ENCODE measurements around the gene JMJD7. TPM values are rescaled to one million over a fixed set of nuclear protein-coding genes. Genes with fewer than 3 reads are reported as not detected.

Gene JMJD7
- total and polyA plus RNA-seq, 12 donors = 4.0 to 20.6 (median 12.7) TPM

DNA sequence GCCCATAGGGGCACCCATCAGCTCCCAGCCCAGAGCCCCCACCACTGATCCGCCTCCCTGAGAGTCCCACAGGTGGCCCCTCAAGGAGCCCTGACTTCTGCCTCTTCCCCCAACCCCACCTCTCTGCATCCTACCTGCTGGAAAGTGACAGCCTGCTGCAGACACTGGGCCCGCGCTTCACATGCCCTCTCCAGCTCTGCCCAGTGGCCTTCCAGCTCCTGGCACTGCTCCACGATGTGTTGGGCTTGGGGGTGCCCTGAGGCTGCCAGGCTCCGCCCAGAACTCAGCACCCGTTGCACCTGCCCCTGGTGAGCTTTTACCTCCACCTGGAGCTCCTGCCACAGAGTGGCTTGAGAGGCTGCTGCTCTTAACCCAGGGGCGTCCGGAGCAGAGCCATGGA lies 45.8 kb downstream of the JMJD7 start:
- DNase-seq = no peak
- no peaks in the 10 kb centered on the region for H3K27me3 ChIP-seq
- intact Hi-C loops (cut with DNase I) = no loop called here
- no peaks in the 10 kb centered on the region for H3K36me3 ChIP-seq (replicated peaks in 1 of 2)
- H3K4me1 ChIP-seq (replicated peaks in 1 of 2) = peaks cover 4 to 8% of the 10 kb centered on the region in 2 donors
- H3K27ac ChIP-seq = no peak overlapping the region
- 84 to 100% (median 91%) methylated on average over 3 to 8 of the region's 8 CpGs for WGBS, 4 donors
- H3K4me3 ChIP-seq = no peak overlapping the region
- H3K9me3 ChIP-seq (replicated peaks in 1 of 3) = no peaks in the 10 kb centered on the region
- TF ChIP-seq, protein P1, sequence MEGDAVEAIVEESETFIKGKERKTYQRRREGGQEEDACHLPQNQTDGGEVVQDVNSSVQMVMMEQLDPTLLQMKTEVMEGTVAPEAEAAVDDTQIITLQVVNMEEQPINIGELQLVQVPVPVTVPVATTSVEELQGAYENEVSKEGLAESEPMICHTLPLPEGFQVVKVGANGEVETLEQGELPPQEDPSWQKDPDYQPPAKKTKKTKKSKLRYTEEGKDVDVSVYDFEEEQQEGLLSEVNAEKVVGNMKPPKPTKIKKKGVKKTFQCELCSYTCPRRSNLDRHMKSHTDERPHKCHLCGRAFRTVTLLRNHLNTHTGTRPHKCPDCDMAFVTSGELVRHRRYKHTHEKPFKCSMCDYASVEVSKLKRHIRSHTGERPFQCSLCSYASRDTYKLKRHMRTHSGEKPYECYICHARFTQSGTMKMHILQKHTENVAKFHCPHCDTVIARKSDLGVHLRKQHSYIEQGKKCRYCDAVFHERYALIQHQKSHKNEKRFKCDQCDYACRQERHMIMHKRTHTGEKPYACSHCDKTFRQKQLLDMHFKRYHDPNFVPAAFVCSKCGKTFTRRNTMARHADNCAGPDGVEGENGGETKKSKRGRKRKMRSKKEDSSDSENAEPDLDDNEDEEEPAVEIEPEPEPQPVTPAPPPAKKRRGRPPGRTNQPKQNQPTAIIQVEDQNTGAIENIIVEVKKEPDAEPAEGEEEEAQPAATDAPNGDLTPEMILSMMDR (IDR thresholded peaks at IDR 0.05) = no peak
- TF ChIP-seq POLR2A (IDR thresholded peaks at IDR 0.05) = no peak

DNA sequence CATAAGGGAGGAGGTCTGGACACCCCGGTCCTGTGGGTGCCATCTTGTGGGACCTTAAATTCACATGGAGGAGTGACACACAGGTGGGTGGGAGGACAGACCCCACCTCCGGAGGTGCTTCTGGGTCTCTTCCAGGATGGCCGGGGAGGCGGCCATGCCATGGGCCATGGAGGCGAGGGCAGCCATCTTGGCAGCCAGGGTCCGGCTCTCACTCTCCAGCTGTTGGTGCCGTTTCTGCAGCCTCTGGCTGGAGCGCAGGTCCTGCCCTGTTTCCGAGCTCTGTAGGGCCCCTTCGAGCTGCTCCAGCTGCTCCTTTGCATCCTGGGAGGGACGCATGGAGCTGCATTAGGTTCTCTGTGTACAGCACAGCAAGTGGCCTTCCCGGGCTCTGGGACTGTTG lies 46.8 kb downstream of the JMJD7 start:
- TF ChIP-seq, protein P1 (IDR thresholded peaks at IDR 0.05) = no peak
- TF ChIP-seq POLR2A (IDR thresholded peaks at IDR 0.05) = no peak
- Histone ChIP-seq H3K9me3 (replicated peaks in 1 of 3) (no peaks in the 10 kb centered on the region), H3K27ac (no peak overlapping the region), H3K27me3 (no peaks in the 10 kb centered on the region), H3K4me1 (replicated peaks in 1 of 2) (peaks cover 4 to 8% of the 10 kb centered on the region in 2 donors), H3K4me3 (no peak overlapping the region), H3K36me3 (replicated peaks in 1 of 2) (no peaks in the 10 kb centered on the region)
- WGBS, 4 donors = 90 to 97% (median 92%) methylated on average over 4 to 12 of the region's 12 CpGs
- no peak for DNase-seq
- intact Hi-C loops (cut with DNase I) = no loop called here

DNA sequence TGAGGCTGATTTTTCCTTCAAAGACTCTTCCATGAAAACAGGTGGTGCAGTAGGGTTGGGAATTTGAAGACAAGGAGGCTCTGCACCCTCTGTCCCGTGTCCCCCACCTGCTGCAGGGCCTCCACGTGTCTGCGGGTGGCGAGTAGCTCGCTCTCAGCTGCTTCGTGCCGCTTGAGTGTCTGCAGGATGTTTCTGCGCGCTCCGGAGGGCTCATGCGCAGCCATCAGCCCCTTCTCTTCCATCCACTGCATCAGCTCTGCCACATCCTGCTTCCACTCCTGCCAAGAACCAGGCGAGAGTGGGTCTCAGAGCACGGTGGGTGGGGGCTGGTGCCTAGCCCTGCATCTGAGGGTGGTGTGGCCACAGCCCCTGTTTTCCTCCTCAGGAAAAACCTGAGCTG lies 48.1 kb downstream of the JMJD7 start:
- intact Hi-C loops (cut with DNase I) = no loop called here
- no peaks in the 10 kb centered on the region for H3K27me3 ChIP-seq
- no peaks in the 10 kb centered on the region for H3K9me3 ChIP-seq (replicated peaks in 1 of 3)
- H3K4me3 ChIP-seq = no peak overlapping the region
- H3K36me3 ChIP-seq (replicated peaks in 1 of 2) = no peaks in the 10 kb centered on the region
- H3K27ac ChIP-seq = no peak overlapping the region
- DNase-seq = no peak
- H3K4me1 ChIP-seq (replicated peaks in 1 of 2) = peaks cover under 1 to 2% of the 10 kb centered on the region in 2 donors
- WGBS, 4 donors = 78 to 88% (median 80%) methylated on average over 12 to 13 of the region's 13 CpGs
- TF ChIP-seq, protein P1 (IDR thresholded peaks at IDR 0.05) = no peak
- no peak for TF ChIP-seq POLR2A (IDR thresholded peaks at IDR 0.05)

DNA sequence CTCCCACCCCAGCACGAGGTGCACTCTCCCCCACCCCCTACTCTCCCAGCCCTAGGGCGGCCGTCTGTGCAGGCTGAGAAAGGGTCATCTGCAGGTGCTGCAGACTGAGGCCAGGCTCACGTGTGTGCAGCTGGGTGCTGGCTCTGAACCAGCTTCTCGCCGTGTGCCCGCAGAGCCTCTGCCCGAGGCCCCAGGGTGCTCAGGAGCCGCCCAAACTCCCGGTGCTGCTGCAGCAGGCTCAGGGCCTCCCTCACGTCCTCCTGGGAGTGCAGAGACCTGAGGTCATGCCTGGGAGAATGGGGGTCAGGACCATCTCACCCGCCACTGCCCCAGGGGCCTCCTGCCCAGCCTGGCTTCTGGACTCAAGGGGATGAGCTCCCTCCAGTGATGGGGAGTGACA lies 48.8 kb downstream of the JMJD7 start:
- intact Hi-C loops (cut with DNase I) = no loop called here
- WGBS, 4 donors = 66 to 80% (median 67%) methylated on average over 1 to 12 of the region's 12 CpGs; no CpG with 5 or more reads in 1 of the 4 donors
- Histone ChIP-seq H3K4me1 (replicated peaks in 1 of 2) (no peaks in the 10 kb centered on the region), H3K27ac (no peak overlapping the region), H3K9me3 (replicated peaks in 1 of 3) (no peaks in the 10 kb centered on the region), H3K4me3 (no peak overlapping the region), H3K27me3 (no peaks in the 10 kb centered on the region), H3K36me3 (replicated peaks in 1 of 2) (no peaks in the 10 kb centered on the region)
- no peak for TF ChIP-seq POLR2A (IDR thresholded peaks at IDR 0.05)
- TF ChIP-seq, protein P1 (IDR thresholded peaks at IDR 0.05) = no peak
- no peak for DNase-seq
